Muscle of arm (tissue), 12 donors: Measurements from ENCODE around the gene PDE1C. TPM values are rescaled to one million over a fixed set of nuclear protein-coding genes. Genes with fewer than 3 reads are reported as not detected.

Source experiments
- DNase-seq: peaks from one replicate; pipeline ENCODE4 v3.0.0-alpha.2; 2013
- polyA plus RNA-seq, 12 donors: library from polyadenylated mRNA; unstranded; fragments of 120-200 nt; gene quantifications; one replicate each; pipeline ENCODE4 v1.2.1, GENCODE V29; 2013; ENCODE audit not compliant: insufficient read length in 12 of 12

PDE1C gene
- polyA plus RNA-seq, 12 donors: 1.9 to 7.0 (median 3.5) TPM; not detected in 1

GRCh38 chr7:31939076-31939475, 131.1 kb downstream of the PDE1C start:
- no peak for DNase-seq

- DNase-seq: no peak
Observed at GRCh38 chr7:31938650-31939049, 131.6 kb downstream of the PDE1C start.

- no peak for DNase-seq
Observed at GRCh38 chr7:31937982-31938381, 132.2 kb downstream of the PDE1C start.

GRCh38 chr7:31935124-31936054, 134.8 kb downstream of the PDE1C start:
- no peak for DNase-seq

- DNase-seq: no peak
Observed at GRCh38 chr7:31934551-31934950, 135.7 kb downstream of the PDE1C start.

GRCh38 chr7:31933481-31933880, 136.7 kb downstream of the PDE1C start:
- DNase-seq: no peak

GRCh38 chr7:31926991-31927584, 143.1 kb downstream of the PDE1C start:
- no peak for DNase-seq

GRCh38 chr7:31925753-31926454, 144.3 kb downstream of the PDE1C start:
- no peak for DNase-seq

GRCh38 chr7:31924251-31924650, 146.0 kb downstream of the PDE1C start:
- DNase-seq: no peak

GRCh38 chr7:31922848-31923247, 147.4 kb downstream of the PDE1C start:
- no peak for DNase-seq

- no peak for DNase-seq
Observed at GRCh38 chr7:31921047-31921446, 149.2 kb downstream of the PDE1C start.

GRCh38 chr7:31919678-31920369, 150.4 kb downstream of the PDE1C start:
- no peak for DNase-seq

- DNase-seq: no peak
Observed at GRCh38 chr7:31918706-31919393, 151.4 kb downstream of the PDE1C start.

- no peak for DNase-seq
Observed at GRCh38 chr7:31917256-31917655, 153.0 kb downstream of the PDE1C start.

- DNase-seq: no peak
Observed at GRCh38 chr7:31910191-31910590, 160.0 kb downstream of the PDE1C start.

GRCh38 chr7:31906479-31907171, 163.6 kb downstream of the PDE1C start:
- DNase-seq: no peak

- no peak for DNase-seq
Observed at GRCh38 chr7:31903962-31904361, 166.2 kb downstream of the PDE1C start.

- DNase-seq: no peak
Observed at GRCh38 chr7:31899356-31899927, 170.8 kb downstream of the PDE1C start.

- DNase-seq: no peak
Observed at GRCh38 chr7:31896925-31897324, 173.3 kb downstream of the PDE1C start.

GRCh38 chr7:31894308-31894707, 175.9 kb downstream of the PDE1C start:
- DNase-seq: no peak
